GM15510 (cell line): ENCODE measurements around the gene VPS4A.

Experiments used
- POLR2A ChIP-seq: IDR thresholded peaks from 3 replicates; pipeline ENCODE4 v1.6.1; 2011; ENCODE audit warnings: borderline replicate concordance; ENCODE audit not compliant: insufficient read length; ENCODE audit errors: extremely low read depth

Gene VPS4A

GRCh38 chr16:69319381-69319780, 8.2 kb downstream of the VPS4A start:
- no peak for TF ChIP-seq POLR2A

- TF ChIP-seq POLR2A: no peak
Observed at GRCh38 chr16:69319826-69320739, 8.9 kb downstream of the VPS4A start.

- TF ChIP-seq POLR2A: no peak
Observed at GRCh38 chr16:69320740-69321073, 9.6 kb downstream of the VPS4A start.

GRCh38 chr16:69321080-69321479, 9.9 kb downstream of the VPS4A start:
- no peak for TF ChIP-seq POLR2A

- TF ChIP-seq POLR2A: no peak
Observed at GRCh38 chr16:69322343-69322742, 11.2 kb downstream of the VPS4A start.

DNA sequence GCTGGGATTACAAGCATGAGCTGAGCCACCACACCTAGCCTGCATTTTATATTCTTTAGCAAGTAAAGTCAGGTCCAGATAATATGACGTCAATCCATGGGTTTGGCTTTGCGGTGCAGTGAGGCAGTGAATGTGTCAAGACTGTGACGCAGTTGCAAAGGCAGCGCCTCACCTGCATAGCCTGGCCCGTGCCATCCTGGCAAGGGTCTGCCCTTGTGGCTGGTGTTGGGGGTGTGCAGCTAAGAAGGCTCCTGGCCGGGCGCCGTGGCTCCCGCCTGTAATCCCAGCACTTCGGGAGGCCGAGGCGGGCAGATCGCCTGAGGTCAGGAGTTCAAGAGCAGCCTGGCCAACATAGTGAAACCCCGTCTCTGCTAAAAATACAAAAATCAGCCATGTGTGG, 12.3 kb downstream of the VPS4A start:
- TF ChIP-seq POLR2A: no peak

GRCh38 chr16:69324013-69324531, 12.9 kb downstream of the VPS4A start:
- no peak for TF ChIP-seq POLR2A

DNA sequence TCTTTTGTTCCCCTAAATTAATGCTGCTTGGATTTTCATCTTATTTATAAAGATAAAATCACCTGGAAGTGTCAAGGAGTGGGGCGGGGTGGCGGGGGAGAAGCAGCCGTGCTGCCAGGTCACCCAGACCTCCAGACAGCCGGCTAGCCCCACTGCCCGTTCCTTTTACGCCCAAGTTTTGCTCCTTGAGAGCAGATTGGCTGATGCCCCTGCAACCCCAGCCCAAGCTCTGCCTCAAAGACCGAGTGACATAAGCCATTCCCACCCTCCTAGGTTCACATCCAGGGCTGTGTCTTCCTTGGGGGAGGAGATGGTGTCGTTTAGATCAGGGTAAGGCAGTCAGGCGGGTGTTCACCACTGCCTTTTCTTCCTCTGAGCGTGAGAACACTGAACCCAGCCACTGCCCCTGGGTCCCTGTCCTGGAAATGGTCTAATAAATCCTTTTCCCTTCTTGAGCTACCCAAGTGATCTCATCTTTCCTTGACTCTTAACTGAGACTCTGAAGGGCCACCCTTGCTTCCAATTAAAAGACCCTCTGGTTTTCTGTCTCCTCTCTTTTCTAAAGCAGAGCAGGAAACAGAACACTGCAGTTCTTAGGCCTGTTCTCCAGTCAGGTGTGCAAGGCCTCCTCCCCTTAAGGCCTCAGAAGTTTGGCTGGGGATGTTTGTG, 13.6 kb downstream of the VPS4A start:
- TF ChIP-seq POLR2A: no peak

- no peak for TF ChIP-seq POLR2A
Observed at GRCh38 chr16:69325784-69326171, 14.6 kb downstream of the VPS4A start.

GRCh38 chr16:69326172-69326873, 15.2 kb downstream of the VPS4A start:
- no peak for TF ChIP-seq POLR2A

GRCh38 chr16:69327585-69328310, 16.6 kb downstream of the VPS4A start:
- TF ChIP-seq POLR2A: no peak

- no peak for TF ChIP-seq POLR2A
Observed at GRCh38 chr16:69328854-69329316, 17.7 kb downstream of the VPS4A start.

DNA sequence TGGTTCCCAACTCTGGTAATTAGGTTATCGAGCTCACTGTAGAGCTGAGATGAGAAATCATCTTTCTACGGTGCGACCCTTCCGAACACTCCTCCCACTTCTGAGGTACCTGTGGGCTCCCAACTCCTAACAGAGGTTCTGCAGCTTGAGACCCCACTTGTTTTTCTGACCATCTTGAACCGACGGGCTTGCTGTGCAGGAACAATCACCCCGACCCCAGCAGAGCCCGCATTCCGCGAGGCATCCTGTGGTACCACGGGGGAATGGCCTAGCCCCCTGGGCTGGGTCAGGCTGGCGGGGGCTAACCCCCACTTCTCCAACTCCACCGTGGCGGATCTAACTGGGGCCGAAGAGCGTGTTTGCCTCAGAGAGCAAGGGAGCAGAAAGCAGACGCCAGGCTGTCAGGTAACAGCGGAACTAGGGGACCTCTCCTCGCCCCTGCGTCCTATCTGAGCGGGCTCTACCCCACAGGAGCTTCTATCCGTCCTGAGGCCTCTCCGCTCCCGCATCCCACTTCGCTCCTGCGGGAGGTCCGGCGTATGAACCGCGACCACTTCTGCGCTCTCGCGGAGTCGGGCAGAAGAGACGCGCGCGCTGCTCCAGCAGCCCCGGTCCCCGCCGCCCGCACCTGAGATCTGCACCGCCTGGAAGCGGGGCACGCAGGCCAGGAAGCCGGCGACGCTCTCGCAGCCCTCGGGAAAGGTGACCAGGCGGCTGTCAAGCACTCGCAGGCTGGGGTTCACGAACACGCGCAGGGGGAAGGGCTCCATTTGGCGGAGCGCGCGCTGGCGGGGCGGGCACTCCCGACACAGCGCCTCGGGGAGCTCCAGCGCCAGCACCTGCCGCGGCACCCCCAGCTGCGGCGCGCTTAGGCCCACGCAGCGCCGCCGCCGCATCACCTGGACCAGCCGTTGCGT, 18.5 kb downstream of the VPS4A start:
- no peak for TF ChIP-seq POLR2A
